NCI-H510A (cell line): ENCODE measurements around the gene PTGFRN.

Source experiments
- DNase-seq: peaks from one replicate; lab custom pipeline; 2025; lab: John Stamatoyannopoulos, UW

The PTGFRN gene

DNA sequence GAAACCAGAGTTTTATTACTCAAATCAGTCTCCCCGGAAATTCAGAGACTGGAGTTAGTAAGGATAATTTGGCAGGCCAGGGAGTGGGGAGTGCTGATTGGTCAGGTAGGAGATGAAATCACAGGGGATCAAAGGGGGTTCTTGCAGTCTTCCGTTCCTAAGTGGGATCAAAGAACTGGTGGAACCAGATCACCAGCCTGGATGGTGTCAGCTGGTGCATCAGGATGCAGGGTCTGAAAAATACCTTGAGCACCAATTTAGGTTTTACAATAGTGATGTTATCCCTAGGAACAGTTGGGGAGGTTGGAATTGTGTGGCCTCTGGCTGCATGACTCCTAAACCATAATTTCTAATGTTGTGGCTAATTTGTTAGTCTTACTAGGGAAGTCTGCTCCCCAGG lies 90.4 kb downstream of the PTGFRN start:
- no peak for DNase-seq

GRCh38 chr1:117001254-117001927 lies 91.7 kb downstream of the PTGFRN start, which contains the start of gene CD101:
Gene CD101 (plus strand): TSS chr1:117001760. CDS start chr1:117001818, 58 bp downstream.
- DNase-seq, result no peak

DNA sequence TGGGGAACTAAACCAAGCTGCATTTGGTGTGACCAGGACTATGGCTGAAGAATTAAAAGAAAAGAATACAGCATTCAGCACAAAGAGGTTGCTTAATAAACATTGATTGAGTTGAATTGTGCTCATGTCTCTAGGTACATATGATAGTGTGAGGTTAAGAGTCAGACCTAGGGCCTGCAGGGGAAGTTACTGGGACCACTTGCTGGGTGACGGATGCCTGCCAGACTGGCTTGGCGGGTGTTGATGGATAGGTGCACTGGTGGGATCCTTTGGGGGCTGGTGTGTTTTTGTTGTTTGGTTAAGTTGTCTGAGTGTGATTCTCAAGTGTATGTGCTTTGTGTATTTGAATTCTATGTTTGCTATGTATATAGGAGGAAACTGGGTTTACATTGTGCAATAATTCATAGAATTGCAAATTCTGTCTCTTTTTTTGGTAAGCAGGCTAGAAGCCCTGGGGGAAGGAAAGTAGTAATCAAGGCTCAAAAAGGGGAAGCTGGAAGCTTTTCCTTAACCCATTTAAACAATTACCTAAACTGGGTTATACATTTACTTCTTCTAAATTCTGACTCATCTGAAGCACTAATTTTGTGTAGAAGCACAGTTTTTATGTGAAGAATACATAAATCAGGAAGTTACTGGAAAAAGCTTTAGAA lies 93.6 kb downstream of the PTGFRN start:
- DNase-seq, result no peak

DNA sequence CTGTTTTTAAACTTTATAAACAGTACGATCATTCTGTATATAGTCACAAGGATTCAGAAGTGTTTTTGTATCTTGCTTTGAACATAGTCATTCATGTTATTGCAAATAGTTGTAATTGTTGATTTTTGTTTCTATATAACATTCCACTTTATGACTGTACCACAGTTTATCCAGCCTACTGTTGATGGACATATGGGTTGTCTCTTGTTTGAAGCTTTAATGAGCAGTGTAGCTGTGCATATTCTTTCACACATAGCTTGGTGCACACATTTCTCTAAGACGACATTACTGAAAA lies 98.0 kb downstream of the PTGFRN start:
- DNase-seq, result no peak

DNA sequence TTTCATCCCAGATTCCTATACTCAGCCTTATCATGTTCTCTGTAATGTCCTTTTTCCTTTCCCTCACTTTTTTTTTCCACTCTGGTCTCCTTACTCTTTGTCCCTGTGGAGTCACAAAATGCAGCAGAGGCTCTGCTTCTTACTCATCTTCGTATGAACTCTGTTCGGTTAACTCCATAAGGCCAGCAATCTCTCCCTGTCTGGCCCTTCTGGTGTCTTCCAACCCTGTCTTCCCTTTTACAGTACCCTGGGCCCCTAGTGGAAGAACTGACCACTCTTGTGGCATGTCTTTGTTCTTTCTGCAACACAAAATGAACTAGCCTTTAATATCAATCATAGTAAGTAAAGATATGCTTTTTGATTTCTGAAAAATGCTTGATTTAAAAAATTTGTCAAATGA lies 98.9 kb downstream of the PTGFRN start:
- no peak for DNase-seq

DNA sequence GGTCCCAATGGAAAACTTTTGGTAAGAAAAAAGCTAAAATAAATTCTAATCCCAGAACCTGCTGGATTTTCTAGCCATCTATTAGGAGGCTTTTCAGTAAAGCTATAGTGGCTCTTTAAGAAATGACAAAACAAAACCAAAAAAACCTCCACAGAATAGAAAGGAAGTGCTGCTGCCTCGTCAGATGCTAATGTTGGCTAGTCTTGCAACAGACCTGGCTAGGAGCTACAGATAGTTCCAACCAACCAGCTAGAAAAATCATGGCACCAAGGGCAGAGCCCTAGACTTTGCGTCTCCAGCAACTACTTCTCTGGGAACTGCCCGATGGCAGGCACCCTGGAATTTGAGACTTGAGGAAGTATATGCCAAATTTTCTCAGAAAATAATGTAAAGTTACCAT lies 99.4 kb downstream of the PTGFRN start:
- DNase-seq, result no peak

DNA sequence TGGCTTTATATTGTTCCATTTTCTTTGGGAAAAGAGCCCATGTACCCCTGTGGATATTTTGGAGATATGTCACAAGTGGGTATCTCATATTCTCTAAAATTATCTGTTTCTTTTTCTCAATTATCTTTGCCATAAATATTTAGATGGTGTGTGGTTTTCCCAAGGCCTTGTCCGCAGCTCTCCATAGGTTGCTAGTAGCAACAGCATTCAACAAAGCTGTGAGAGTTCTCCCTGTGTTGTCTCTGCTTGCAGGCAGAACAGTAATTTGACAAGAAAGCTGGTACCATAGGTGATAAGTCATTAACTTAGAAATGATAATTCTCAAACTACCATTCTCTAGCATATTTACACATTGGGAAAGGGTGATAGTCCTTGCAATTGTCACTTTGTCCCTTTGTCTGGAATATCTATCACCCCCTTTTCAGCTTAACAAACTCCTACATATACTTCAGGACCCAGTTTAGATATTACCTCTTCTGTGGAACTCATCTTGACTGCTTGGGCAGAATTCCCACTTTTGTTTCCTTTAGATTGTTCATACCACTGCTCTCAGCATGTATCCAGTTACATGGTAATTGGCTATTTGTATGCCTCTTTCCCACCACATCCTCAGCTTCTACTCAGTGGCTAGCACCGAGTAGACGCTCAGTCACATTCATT lies 100.7 kb downstream of the PTGFRN start:
- no peak for DNase-seq

DNA sequence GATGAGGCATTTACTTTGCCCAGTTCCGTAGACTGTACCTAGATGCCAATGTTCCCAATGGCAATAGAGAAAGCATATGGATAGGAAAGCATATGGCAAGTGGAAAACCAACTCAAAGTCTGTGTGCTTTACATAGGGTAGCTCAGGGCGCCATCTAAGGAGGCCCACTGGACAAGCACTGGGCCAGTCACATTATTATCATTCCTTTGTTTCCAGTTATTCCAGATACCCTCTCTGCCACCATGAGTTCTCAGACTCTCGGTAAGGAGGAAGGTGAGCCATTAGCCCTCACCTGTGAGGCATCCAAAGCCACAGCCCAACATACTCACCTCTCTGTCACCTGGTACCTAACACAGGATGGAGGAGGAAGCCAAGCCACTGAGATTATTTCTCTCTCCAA lies 101.6 kb downstream of the PTGFRN start:
- no peak for DNase-seq

GRCh38 chr1:117013309-117013858 lies 103.7 kb downstream of the PTGFRN start:
- peak; percentile 78 for DNase-seq

GRCh38 chr1:117014209-117014608 lies 104.5 kb downstream of the PTGFRN start:
- DNase-seq, result no peak

DNA sequence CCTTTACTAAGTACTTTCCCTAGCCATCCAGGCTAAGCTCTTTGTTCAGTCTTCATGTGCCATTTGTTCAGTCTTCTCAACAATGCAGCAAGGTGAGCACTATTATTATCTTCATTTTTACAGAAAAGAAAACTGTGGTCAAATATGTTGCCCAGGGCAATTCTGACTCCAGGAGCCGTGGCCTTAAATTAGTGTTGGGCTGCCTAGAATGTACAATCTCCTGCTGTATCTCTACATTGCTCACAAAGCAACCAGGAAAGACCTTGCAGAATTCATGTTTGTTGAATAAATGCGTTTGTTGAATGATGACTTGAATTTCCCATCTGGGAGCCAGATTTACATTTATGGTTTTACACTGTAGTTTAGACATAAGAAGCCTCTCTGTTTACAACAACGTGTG lies 106.0 kb downstream of the PTGFRN start:
- DNase-seq, result no peak

- DNase-seq, result no peak
Observed at GRCh38 chr1:117017062-117017461, 107.3 kb downstream of the PTGFRN start.

GRCh38 chr1:117017648-117018047 lies 107.9 kb downstream of the PTGFRN start:
- DNase-seq, result no peak

GRCh38 chr1:117020526-117021156 lies 110.9 kb downstream of the PTGFRN start:
- DNase-seq, result no peak

DNA sequence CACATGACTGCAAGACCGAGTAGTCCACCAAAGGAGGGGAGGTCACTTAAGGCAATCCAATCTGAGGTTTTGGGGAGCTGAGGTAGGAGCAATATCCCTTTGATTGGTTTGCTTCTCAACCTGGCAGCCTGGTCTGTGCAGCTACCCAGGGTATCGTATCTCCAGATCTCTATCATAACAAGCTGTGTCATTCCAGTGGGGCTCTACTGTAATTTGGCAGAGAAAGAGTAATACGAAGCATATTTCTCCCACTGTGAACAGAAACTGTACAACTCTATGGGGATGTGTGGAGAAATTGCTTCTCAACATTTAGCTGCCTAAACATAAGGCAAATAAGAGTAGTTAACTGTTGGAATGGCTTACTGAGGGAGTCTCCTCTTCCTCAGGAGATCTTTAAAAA lies 112.4 kb downstream of the PTGFRN start:
- DNase-seq, result no peak

GRCh38 chr1:117025568-117025967 lies 115.9 kb downstream of the PTGFRN start:
- no peak for DNase-seq

GRCh38 chr1:117026361-117026760 lies 116.6 kb downstream of the PTGFRN start:
- no peak for DNase-seq

DNA sequence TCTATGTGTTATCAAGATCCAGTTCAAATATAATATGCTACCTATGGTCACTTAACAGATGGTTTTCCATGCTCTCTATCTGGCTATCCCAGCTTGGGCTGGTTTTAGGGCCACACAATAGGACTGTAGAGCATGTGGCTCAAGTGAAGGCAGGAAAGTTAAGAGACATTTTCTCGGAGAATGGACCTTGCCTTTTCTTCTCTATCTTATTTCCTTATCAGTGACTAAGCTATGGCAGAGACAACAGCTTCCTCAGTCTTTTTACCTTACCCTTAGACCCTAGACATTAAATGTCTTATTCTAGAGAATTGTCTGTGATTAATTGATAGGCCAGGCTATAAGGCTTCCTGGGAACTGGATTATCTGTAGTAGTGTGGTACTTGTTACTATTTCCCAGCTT lies 120.0 kb downstream of the PTGFRN start:
- DNase-seq, result no peak

DNA sequence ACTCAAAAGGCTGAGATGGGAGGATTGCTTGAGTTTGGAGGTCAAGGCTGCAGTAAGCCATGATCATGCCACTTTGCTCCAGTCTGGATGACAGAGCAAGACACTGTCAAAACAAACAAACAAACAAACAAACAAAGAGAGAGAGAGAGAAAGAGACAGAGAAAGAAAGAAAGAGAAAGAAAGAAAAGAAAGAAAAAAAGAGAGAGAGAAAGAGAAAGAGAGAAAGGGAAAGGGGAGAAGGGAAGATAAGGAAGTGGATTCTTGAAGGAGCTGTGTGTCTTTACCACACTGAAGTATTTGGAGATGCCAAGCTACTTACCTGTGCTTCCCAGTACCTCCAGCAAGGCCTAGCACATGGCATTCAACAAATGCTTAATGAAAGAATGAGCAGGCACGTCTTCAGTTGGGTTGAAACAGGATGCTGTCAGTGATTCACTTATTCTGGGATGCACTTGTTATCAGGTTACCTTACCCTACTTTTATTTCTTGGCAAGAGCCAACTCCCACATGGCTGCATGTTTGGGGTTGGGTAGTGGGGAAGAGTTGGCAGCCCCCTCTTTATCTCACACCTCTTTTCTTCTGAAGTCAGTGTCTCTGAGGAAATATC lies 120.7 kb downstream of the PTGFRN start:
- no peak for DNase-seq

DNA sequence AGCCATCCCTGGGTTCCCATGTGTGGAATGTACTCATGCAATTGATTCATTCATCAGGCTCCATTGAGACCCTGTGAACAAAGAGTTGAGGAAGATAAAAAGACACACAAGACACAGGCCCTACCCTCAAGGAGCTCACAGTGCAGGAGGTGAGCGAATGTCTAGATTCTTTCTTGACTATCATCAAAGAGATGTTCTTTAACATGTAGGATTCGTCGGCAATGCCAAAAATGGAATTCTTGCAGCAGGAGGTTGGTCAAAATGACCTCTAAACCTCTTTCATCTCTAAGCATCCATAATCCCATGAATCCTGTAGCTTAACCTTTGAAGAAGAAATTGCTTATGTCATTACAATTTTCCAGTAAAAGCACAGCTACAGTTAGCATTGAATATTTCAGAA lies 122.5 kb downstream of the PTGFRN start:
- DNase-seq, result no peak

DNA sequence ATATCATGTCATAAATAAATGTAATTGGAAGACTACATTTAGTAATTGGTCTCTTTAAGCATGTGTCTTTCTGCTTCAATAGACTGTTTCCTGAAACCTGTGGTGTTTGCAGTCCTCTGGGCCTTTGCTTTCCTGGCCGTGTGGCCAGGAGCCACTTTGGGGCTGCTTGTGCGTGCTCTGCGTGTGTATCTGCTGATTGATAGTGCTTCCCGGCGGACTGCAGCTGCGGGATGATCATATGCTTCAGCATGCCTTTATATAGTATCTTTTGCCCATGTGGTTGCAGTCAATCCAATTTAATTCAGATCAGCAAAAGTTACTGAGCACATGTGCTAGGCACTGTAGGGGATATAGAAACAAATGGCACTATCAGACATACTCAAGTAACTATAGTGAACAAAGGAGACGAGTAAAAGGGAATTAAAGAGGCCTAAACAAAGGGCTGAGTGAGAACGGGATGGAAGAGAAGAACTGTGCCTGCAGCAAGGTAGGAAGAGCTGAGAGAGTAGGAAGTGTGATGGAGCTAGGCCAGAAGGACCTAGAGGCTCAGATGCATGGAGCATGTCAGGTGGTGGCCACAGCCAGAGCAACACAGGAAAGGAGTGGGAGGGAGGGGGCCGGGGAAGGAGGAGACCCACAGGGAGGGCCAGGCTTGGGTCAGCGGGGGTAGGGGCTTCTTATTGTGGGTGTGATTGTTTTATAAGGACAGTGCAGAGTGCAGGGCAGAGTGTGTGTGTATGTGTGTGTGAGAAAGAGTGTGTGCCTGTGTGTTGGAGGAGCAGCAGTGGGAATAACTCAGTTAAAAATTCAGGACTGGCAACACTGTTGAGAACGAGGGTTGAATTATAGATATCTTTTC lies 123.2 kb downstream of the PTGFRN start:
- DNase-seq, result no peak
